ENCODE data around the gene ANKRD33B.

DNA sequence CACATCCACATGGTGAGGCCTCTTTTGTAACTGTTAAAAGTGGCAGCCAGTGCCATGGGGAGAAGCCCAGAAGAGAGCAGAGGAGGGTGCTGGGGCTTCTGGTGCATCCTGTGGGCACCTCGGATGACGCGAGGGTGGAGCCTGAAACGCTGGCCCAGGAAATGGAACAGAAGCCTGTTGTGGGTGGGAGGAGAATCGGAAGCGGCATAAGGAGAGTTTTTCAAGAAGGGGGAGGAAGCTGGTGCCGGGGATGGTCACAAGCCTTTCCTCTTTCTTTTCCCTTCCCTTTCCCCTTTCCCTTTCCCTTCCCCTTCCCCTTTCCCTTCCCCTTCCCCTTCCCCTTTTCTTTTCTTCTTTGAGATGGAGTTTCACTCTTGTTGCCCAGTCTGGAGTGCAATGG, 12.9 kb downstream of the ANKRD33B start:
- TF ChIP-seq CTCF (IDR thresholded peaks at IDR 0.05) (no peak), POLR2A (IDR thresholded peaks at IDR 0.05) (no peak)

All from heart left ventricle (tissue), 13 donors.